Right lung (tissue), 5 donors: ENCODE results near the gene C1QTNF6. TPM values are rescaled to one million over a fixed set of nuclear protein-coding genes. Genes with fewer than 3 reads are reported as not detected.

Source experiments
- DNase-seq, 2 donors: peaks; one replicate each; pipeline ENCODE4 v3.0.0-alpha.2; 2013
- polyA plus RNA-seq, 5 donors: library from polyadenylated mRNA; unstranded; fragments of 120-200 nt; gene quantifications; one replicate each; pipeline versions ENCODE4 v1.2.1 to v1.2.3, GENCODE V29; 2013; ENCODE audit warnings: inconsistent platforms in 1 of 5, low replicate concordance in 1 of 5; ENCODE audit not compliant: insufficient read length in 5 of 5, insufficient read depth in 1 of 5

Gene C1QTNF6
- polyA plus RNA-seq, 5 donors, result 24.5 to 25.0 (median 24.9) TPM

GRCh38 chr22:37193629-37194191 lies 5.7 kb upstream of the C1QTNF6 start:
- no peak for DNase-seq

GRCh38 chr22:37192741-37193140 lies 4.7 kb upstream of the C1QTNF6 start:
- DNase-seq, result no peak

- DNase-seq, result no peak
Observed at GRCh38 chr22:37192204-37192603, 4.2 kb upstream of the C1QTNF6 start.

- DNase-seq, result no peak
Observed at GRCh38 chr22:37190262-37190780, 2.3 kb upstream of the C1QTNF6 start.

- no peak for DNase-seq
Observed at GRCh38 chr22:37188901-37189466, 937 bp upstream of the C1QTNF6 start.

GRCh38 chr22:37187552-37187890 lies 526 bp downstream of the C1QTNF6 start:
- DNase-seq, result no peak

GRCh38 chr22:37186997-37187522 lies 987 bp downstream of the C1QTNF6 start:
- no peak for DNase-seq

GRCh38 chr22:37186228-37186996 lies 1.6 kb downstream of the C1QTNF6 start:
- DNase-seq, result peak; percentile 49 to 55

GRCh38 chr22:37185646-37186227 lies 2.3 kb downstream of the C1QTNF6 start:
- DNase-seq, result no peak

GRCh38 chr22:37184816-37185541 lies 3.1 kb downstream of the C1QTNF6 start:
- DNase-seq, result no peak

GRCh38 chr22:37184380-37184755 lies 3.7 kb downstream of the C1QTNF6 start:
- DNase-seq, result no peak

- DNase-seq, result no peak
Observed at GRCh38 chr22:37183432-37184379, 4.3 kb downstream of the C1QTNF6 start.

GRCh38 chr22:37182949-37183245 lies 5.2 kb downstream of the C1QTNF6 start:
- no peak for DNase-seq

GRCh38 chr22:37182101-37182948 lies 5.7 kb downstream of the C1QTNF6 start:
- no peak for DNase-seq

GRCh38 chr22:37181681-37182080 lies 6.4 kb downstream of the C1QTNF6 start:
- no peak for DNase-seq

- no peak for DNase-seq
Observed at GRCh38 chr22:37180531-37181231, 7.4 kb downstream of the C1QTNF6 start.

GRCh38 chr22:37179622-37180420 lies 8.2 kb downstream of the C1QTNF6 start:
- DNase-seq, result no peak

GRCh38 chr22:37179126-37179470 lies 8.9 kb downstream of the C1QTNF6 start:
- DNase-seq, result no peak
